T-cell (primary cell): ENCODE measurements around the gene MYO1H. TPM values are rescaled to one million over a fixed set of nuclear protein-coding genes. Genes with fewer than 3 reads are reported as not detected.

Experiments
- ATAC-seq, 4 experiments: fragments of 200-7000 bp in 3 of 4; fragments of 150-1000 bp in 1 of 4; cut with Tn5 transposase; replicated peaks in 1 of 4; 1 replicate in 3 of 4; 2 replicates in 1 of 4; pipeline ENCODE4 v1.10.0; 2021; ENCODE audit warnings: moderate library complexity in 3 of 4, mild to moderate bottlenecking in 2 of 4, moderate number of reproducible peaks in 1 of 4
- CTCF ChIA-PET, 2 donors: fragments of 300-600 bp; sonication (Branson Sonifier 250); formaldehyde crosslinking; loops; one replicate each; lab custom pipeline; 2022; ENCODE audit warnings: antibody characterized with exemption in 2 of 2; lab: Charles Lee
- POLR2A ChIA-PET, 2 donors: fragments of 300-600 bp; sonication (Branson Sonifier 250); formaldehyde crosslinking; loops; one replicate each; lab custom pipeline; 2022; ENCODE audit warnings: antibody characterized with exemption in 2 of 2; lab: Charles Lee
- DNase-seq, 35 experiments: peaks; one replicate each; pipeline versions ENCODE4 v3.0.0 to v3.0.0-alpha.2; 2013 to 2023
- H3K27ac ChIP-seq: one replicate; pipeline ENCODE4 v1.5.1; 2013; ENCODE audit warnings: low read length
- H3K27me3 ChIP-seq, 2 experiments: replicated peaks in 1 of 2; 1 replicate in 1 of 2; 2 replicates in 1 of 2; pipeline versions ENCODE4 v1.6.1 to v1.7.0; 2013; ENCODE audit warnings: low read length in 1 of 2, mixed read lengths in 1 of 2; ENCODE audit not compliant: control insufficient read depth in 2 of 2, insufficient read depth in 2 of 2; ENCODE audit errors: extremely low read depth in 1 of 2
- H3K36me3 ChIP-seq, 2 donors: 1 replicate in 1 of 2; 2 replicates in 1 of 2; pipeline versions ENCODE4 v1.6.1 to v1.7.0; 2013; ENCODE audit warnings: low read length in 1 of 2; ENCODE audit not compliant: control insufficient read depth in 2 of 2, insufficient read depth in 1 of 2; ENCODE audit errors: extremely low read depth in 1 of 2
- H3K4me1 ChIP-seq, 2 experiments: 1 replicate in 1 of 2; 2 replicates in 1 of 2; pipeline versions ENCODE4 v1.6.1 to v1.7.0; 2013; ENCODE audit warnings: low read length in 2 of 2, mixed read lengths in 1 of 2; ENCODE audit not compliant: insufficient read depth in 2 of 2, control insufficient read depth in 1 of 2; ENCODE audit errors: extremely low read depth in 1 of 2
- H3K4me3 ChIP-seq, 2 donors: 1 replicate in 1 of 2; 2 replicates in 1 of 2; pipeline versions ENCODE4 v1.5.1 to v1.7.0; 2013; ENCODE audit warnings: mild to moderate bottlenecking in 2 of 2, low read length in 1 of 2, moderate library complexity in 1 of 2; ENCODE audit not compliant: control insufficient read depth in 1 of 2; ENCODE audit errors: extremely low read depth in 1 of 2
- H3K9me3 ChIP-seq: 2 replicates; pipeline ENCODE4 v1.7.0; 2013
- H3K27ac Mint-ChIP-seq, 2 donors: one replicate each; pipeline ENCODE4 v1.8.0; 2020 to 2021; ENCODE audit warnings: mild to moderate bottlenecking in 2 of 2, mixed read lengths in 2 of 2
- H3K27me3 Mint-ChIP-seq, 2 donors: one replicate each; pipeline ENCODE4 v1.8.0; 2021 to 2022; ENCODE audit warnings: mixed read lengths in 2 of 2
- H3K36me3 Mint-ChIP-seq: one replicate; pipeline ENCODE4 v1.8.0; 2021; ENCODE audit warnings: mixed read lengths
- H3K4me1 Mint-ChIP-seq, 3 donors: one replicate each; pipeline ENCODE4 v1.8.0; 2020 to 2022; ENCODE audit warnings: mixed read lengths in 3 of 3, mild to moderate bottlenecking in 1 of 3
- H3K4me3 Mint-ChIP-seq, 3 donors: one replicate each; pipeline ENCODE4 v1.8.0; 2020 to 2022; ENCODE audit warnings: mild to moderate bottlenecking in 3 of 3, mixed read lengths in 3 of 3, moderate library complexity in 3 of 3
- H3K9me3 Mint-ChIP-seq, 3 donors: one replicate each; pipeline ENCODE4 v1.8.0; 2020 to 2022; ENCODE audit warnings: mixed read lengths in 3 of 3
- WGBS: methylation state at CpG from one replicate; pipeline ENCODE4 v1.1.5; 2013; ENCODE audit warnings: missing lambda C conversion rate; ENCODE audit not compliant: insufficient coverage; 5-methylcytosine and 5-hydroxymethylcytosine counted together
- total RNA-seq, 35 experiments: library from RNA in 6 of 35; stranded (reverse) in 6 of 35; fragments of 120-200 nt in 1 of 35; gene quantifications; one replicate each; pipeline versions ENCODE4 v1.2.1 to v1.2.4 and lab custom pipeline; 2013 to 2026

MYO1H gene
- total RNA-seq, 5 donors from 2014 or later (not counting 1 experiment from before 2014, with no cell fraction given), result not detected

DNA sequence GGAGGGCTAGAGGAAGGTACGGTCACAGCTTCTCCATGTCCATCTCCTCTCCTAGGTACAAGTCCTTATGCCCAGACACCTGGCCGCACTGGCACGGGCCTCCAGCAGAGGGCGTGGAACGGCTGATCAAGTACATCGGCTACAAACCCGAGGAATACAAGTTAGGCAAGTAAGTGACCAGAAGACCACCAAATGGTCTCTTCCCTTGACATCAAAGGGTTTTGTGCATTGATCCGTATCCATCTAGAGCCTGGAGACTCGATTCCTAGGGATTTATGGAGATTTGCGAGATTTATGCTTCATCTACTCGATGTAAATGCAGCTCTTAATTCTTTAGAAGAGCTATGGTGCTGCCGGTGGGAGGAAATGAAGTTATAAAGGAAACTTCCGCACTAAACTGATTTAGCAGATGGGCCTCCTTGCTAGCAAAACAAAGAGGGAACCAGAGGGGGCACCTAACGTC, 85.2 kb downstream of the MYO1H start:
- POLR2A ChIA-PET, result no interaction called here

DNA sequence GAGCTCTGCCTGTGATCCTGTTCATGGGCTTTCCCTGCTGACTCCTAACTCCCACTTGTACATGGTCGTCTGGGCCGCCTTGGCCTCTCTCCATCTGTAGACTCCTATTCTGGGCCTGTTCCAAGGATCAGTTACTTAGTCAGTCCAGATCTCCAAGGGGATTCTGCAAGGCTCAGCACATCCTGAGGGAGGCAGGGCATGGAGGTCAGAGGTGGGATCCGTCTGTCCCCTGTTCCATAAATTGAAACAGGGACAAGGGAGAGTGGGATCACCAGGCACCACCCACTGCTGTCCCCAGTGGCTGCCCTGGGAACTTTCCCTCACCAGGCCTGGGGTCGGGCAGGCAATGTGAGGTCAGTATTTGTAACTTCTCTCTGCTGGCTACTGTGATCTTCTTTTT, 85.9 kb downstream of the MYO1H start:
- H3K27me3 Mint-ChIP-seq, result no peaks in the 10 kb centered on the region
- H3K4me1 Mint-ChIP-seq, result peaks cover 8 to 14% (median 11%) of the 10 kb centered on the region in 3 donors
- ATAC-seq, result no peak
- H3K36me3 Mint-ChIP-seq, result no peaks in the 10 kb centered on the region
- CTCF ChIA-PET, result interaction anchor here (0.5 to 1.5 kb wide), 10 partner anchors 12 to 453 kb away, joined by 3 to 8 read pairs (median 3); partner anchors contain the start of genes KCTD10 (in 1 of the 2), MVK (in 1 of the 2) and UBE3B (in 1 of the 2)
- no peak overlapping the region for H3K4me3 Mint-ChIP-seq
- H3K27ac Mint-ChIP-seq, result peak overlapping the region in 1 of 2 donors; percentile 83
- H3K4me3 ChIP-seq, result no peak overlapping the region
- peaks cover 0 to 3% of the 10 kb centered on the region in 2 experiments for H3K27me3 ChIP-seq
- peaks cover 0 to 10% of the 10 kb centered on the region in 2 experiments for H3K4me1 ChIP-seq
- H3K9me3 ChIP-seq, result no peaks in the 10 kb centered on the region
- WGBS, result 80% methylated on average over 1 of the region's 4 CpGs
- no peak for DNase-seq
- no peaks in the 10 kb centered on the region for H3K36me3 ChIP-seq
- POLR2A ChIA-PET, result interaction anchor here in 1 of 2 donors (0.6 kb wide), 1 partner anchor 546 kb away, joined by 7 read pairs; no protein-coding TSS in a partner anchor
- no peak overlapping the region for H3K27ac ChIP-seq
- H3K9me3 Mint-ChIP-seq, result no peaks in the 10 kb centered on the region

More for the DNA sequence above, 85.2 kb downstream of the MYO1H start:
- no peaks in the 10 kb centered on the region for H3K36me3 ChIP-seq
- 26% methylated on average over 9 of the region's 14 CpGs for WGBS
- CTCF ChIA-PET, result interaction anchor here (0.5 to 1.5 kb wide), 10 partner anchors 11 to 454 kb away, joined by 3 to 11 read pairs (median 4); partner anchors contain the start of genes KCTD10 (in 1 of the 2), MVK (in 1 of the 2) and UBE3B (in 1 of the 2)
- H3K4me3 ChIP-seq, result no peak overlapping the region
- Mint-ChIP-seq H3K9me3 (no peaks in the 10 kb centered on the region), H3K36me3 (no peaks in the 10 kb centered on the region), H3K4me1 (peaks cover 8 to 14% (median 11%) of the 10 kb centered on the region in 3 donors), H3K27me3 (no peaks in the 10 kb centered on the region), H3K4me3 (peak overlapping the region in 2 of 3 donors; percentile 34 to 53), H3K27ac (peak overlapping the region; percentile 83 to 92)
- ATAC-seq, result peak; percentile 70 to 81 (median 78)
- H3K4me1 ChIP-seq, result peaks cover 0 to 10% of the 10 kb centered on the region in 2 experiments
- peak; percentile 35 to 81 (median 71) for DNase-seq
- H3K9me3 ChIP-seq, result no peaks in the 10 kb centered on the region
- no peak overlapping the region for H3K27ac ChIP-seq
- H3K27me3 ChIP-seq, result peaks cover 0 to 3% of the 10 kb centered on the region in 2 experiments

DNA sequence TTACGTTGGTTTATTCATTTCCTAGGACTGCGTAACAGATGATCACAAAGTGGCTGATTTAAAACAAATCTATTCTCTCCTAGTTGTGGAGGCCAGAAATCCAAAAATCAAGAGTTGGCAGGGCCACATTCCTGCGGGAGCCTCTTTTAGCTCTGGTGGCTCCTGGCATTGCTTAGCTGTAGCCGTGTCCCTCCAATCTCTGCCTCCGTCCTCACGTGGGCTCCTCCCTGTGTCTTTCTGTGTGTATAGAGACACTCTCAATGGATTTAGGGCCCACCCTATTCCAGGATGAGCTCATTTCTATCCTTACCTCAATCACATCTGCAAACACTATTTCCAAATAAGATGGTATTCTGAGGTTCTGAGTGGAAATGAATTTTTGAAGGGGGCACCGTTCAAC, 86.9 kb downstream of the MYO1H start:
- Mint-ChIP-seq H3K9me3 (no peaks in the 10 kb centered on the region), H3K4me1 (peaks cover 8 to 14% (median 11%) of the 10 kb centered on the region in 3 donors), H3K27me3 (no peaks in the 10 kb centered on the region), H3K4me3 (no peak overlapping the region), H3K36me3 (no peaks in the 10 kb centered on the region), H3K27ac (no peak overlapping the region)
- H3K4me3 ChIP-seq, result no peak overlapping the region
- H3K27ac ChIP-seq, result no peak overlapping the region
- DNase-seq (no peak), ATAC-seq (no peak)
- H3K36me3 ChIP-seq, result no peaks in the 10 kb centered on the region
- WGBS, result 100% methylated on average over 3 of the region's 7 CpGs
- H3K4me1 ChIP-seq, result peaks cover 0 to 10% of the 10 kb centered on the region in 2 experiments
- no peaks in the 10 kb centered on the region for H3K9me3 ChIP-seq
- POLR2A ChIA-PET, result no interaction called here
- H3K27me3 ChIP-seq, result peaks cover 0 to 3% of the 10 kb centered on the region in 2 experiments
- CTCF ChIA-PET, result interaction anchor here in 1 of 2 donors (0.6 kb wide), 1 partner anchor 371 kb away, joined by 3 read pairs; no protein-coding TSS in a partner anchor

DNA sequence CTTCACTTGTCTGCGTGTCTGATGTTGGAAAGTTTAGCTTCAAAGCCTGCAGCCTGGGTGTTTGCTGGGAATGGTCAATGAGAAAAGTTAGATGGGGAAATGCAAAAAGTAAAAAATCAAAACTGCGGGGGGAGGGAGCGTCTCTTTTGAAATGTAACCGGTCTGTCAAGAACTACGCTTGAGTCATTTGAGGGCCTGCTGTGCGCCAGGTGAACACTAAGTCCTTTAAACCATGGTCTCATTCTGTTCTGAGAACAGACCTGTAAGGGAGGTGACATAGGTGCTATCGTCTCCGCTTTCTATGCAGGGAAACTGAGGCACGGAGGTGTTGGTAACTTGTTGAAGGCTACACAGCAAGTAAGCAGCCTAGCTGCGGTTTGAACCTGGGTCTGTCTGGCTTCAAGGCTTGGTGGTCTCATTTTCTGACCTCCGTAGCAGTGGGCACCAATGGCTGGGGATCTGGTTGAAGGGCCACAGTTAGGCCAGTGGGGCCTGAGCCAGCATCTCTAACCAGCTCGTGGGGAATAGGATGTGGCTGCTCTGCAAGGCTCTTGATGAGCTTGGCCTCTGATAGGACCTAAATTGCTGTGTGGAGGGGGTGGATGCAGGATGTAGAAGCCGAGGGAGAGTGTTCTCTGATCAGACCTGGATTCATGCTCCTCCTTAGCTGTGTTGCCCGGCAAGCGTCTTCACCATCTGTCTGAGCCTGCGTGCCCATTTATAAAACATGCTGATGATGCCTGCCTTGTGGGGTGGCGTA, 87.9 kb downstream of the MYO1H start:
- no peak overlapping the region for H3K4me3 Mint-ChIP-seq
- Histone ChIP-seq H3K9me3 (no peaks in the 10 kb centered on the region), H3K4me3 (no peak overlapping the region), H3K36me3 (no peaks in the 10 kb centered on the region), H3K4me1 (peaks cover 0 to 10% of the 10 kb centered on the region in 2 experiments), H3K27ac (no peak overlapping the region), H3K27me3 (peaks cover 0 to 3% of the 10 kb centered on the region in 2 experiments)
- POLR2A ChIA-PET, result no interaction called here
- ATAC-seq (no peak), DNase-seq (no peak)
- CTCF ChIA-PET, result interaction anchor here in 1 of 2 donors (1.2 kb wide), 1 partner anchor 11 kb away, joined by 3 read pairs; no protein-coding TSS in a partner anchor
- no peaks in the 10 kb centered on the region for H3K27me3 Mint-ChIP-seq
- 86% methylated on average over 16 of the region's 17 CpGs for WGBS
- no peak overlapping the region for H3K27ac Mint-ChIP-seq
- peaks cover 8 to 14% (median 11%) of the 10 kb centered on the region in 3 donors for H3K4me1 Mint-ChIP-seq
- no peaks in the 10 kb centered on the region for H3K9me3 Mint-ChIP-seq
- no peaks in the 10 kb centered on the region for H3K36me3 Mint-ChIP-seq

DNA sequence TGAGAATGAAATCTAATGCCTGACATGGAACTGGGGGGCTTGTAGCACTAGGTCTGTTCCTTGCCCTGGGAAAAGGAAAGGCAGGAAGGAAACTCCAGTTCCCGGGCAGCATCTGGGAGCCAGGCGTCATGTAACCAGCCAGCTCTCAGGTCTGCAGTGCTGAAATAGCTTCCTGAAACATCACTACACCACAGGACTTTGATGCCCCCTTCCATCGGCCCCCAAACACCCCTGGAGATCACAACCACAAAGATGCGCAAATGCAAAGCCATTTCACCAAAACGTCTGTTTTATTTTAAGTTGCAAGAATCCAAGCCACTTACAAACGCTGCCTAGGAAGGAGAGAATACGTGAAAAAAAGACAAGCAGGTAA, 88.5 kb downstream of the MYO1H start:
- Histone ChIP-seq H3K27me3 (peaks cover 0 to 3% of the 10 kb centered on the region in 2 experiments), H3K4me3 (no peak overlapping the region), H3K4me1 (peaks cover 0 to 10% of the 10 kb centered on the region in 2 experiments), H3K36me3 (no peaks in the 10 kb centered on the region), H3K27ac (no peak overlapping the region), H3K9me3 (no peaks in the 10 kb centered on the region)
- peaks cover 8 to 14% (median 11%) of the 10 kb centered on the region in 3 donors for H3K4me1 Mint-ChIP-seq
- DNase-seq (no peak), ATAC-seq (no peak)
- ChIA-PET CTCF (interaction anchor here in 1 of 2 donors (1.2 kb wide), 1 partner anchor 10 kb away, joined by 3 read pairs; no protein-coding TSS in a partner anchor), POLR2A (no interaction called here)
- H3K27ac Mint-ChIP-seq, result no peak overlapping the region
- no peak overlapping the region for H3K4me3 Mint-ChIP-seq
- H3K27me3 Mint-ChIP-seq, result no peaks in the 10 kb centered on the region
- no peaks in the 10 kb centered on the region for H3K9me3 Mint-ChIP-seq
- H3K36me3 Mint-ChIP-seq, result no peaks in the 10 kb centered on the region
- 80% methylated on average over 1 of the region's 7 CpGs for WGBS

DNA sequence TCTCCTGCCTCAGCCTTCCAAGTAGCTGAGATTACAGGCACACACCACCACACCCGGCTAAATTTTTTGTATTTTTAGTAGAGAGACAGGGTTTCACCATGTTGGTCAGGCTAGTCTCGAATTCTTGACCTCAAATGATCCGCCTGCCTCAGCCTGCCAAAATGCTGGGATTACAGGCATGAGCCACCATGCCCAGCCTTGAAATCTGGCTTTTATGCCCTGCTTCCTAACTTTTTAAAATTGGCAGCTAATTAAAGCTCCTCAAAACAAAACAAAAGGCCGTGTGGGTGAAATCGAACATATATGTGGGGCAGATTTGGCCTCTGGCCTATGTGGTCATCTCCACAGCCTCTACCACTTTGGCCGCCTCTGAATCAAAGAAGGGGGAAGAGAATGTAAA, 91.5 kb downstream of the MYO1H start:
- POLR2A ChIA-PET, result no interaction called here
- H3K36me3 ChIP-seq, result peaks cover 0 to 2% of the 10 kb centered on the region in 2 donors
- no peaks in the 10 kb centered on the region for H3K9me3 Mint-ChIP-seq
- ATAC-seq (no peak), DNase-seq (no peak)
- no peaks in the 10 kb centered on the region for H3K27me3 Mint-ChIP-seq
- 92% methylated on average over 2 of the region's 6 CpGs for WGBS
- no peak overlapping the region for H3K4me3 ChIP-seq
- CTCF ChIA-PET, result interaction anchor here in 1 of 2 donors (1.3 kb wide), 1 partner anchor 11 kb away, joined by 3 read pairs; no protein-coding TSS in a partner anchor
- H3K36me3 Mint-ChIP-seq, result peaks cover 8% of the 10 kb centered on the region
- no peaks in the 10 kb centered on the region for H3K4me1 Mint-ChIP-seq
- H3K9me3 ChIP-seq, result no peaks in the 10 kb centered on the region
- H3K4me3 Mint-ChIP-seq, result no peak overlapping the region
- H3K4me1 ChIP-seq, result no peaks in the 10 kb centered on the region
- no peak overlapping the region for H3K27ac ChIP-seq
- H3K27ac Mint-ChIP-seq, result no peak overlapping the region
- H3K27me3 ChIP-seq, result peaks cover 0 to 3% of the 10 kb centered on the region in 2 experiments
